GM13977 (cell line): ENCODE results near the gene PFDN6.

Source experiments
- DNase-seq: peaks from one replicate; pipeline ENCODE4 v3.0.0; 2012; ENCODE audit warnings: low spot score
- in situ Hi-C: fragments of 300-500 bp; cut with MboI; formaldehyde crosslinking; loops from one replicate; pipeline ENCODE4 v1.12.0; 2022; ENCODE audit warnings: low sequenced_read_pairs, low pct_unique_long_range_greater_than_20kb, mixed read lengths, inconsistent platforms; ENCODE audit not compliant: unreplicated experiment
- TF ChIP-seq, protein P1 (sequence below): IDR thresholded peaks from 2 replicates; pipeline ENCODE4 v1.5.1; 2012; ENCODE audit warnings: mild to moderate bottlenecking, control low read depth; ENCODE audit not compliant: insufficient read depth; ENCODE audit errors: extremely low read depth, missing control alignments

Gene PFDN6

DNA sequence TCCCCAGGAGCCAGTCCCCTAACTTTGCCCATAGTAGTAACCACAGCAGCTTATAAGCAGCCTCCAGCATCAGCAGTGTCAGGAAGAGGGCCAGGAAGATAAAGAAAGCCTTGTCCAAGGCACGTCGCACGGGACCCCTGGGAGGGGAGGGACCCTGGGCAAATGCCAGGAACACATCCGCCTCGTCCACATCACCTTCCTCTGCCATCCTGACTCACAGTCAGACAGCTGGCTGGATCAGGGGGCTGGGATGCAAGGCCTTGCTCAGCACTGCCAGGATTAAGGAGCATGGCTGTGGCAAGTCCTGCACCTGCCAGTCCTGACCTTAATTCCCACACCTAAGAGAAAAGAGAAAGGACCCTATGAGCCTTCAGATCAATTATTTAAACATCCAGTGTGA lies 39.7 kb downstream of the PFDN6 start:
- TF ChIP-seq, protein P1, sequence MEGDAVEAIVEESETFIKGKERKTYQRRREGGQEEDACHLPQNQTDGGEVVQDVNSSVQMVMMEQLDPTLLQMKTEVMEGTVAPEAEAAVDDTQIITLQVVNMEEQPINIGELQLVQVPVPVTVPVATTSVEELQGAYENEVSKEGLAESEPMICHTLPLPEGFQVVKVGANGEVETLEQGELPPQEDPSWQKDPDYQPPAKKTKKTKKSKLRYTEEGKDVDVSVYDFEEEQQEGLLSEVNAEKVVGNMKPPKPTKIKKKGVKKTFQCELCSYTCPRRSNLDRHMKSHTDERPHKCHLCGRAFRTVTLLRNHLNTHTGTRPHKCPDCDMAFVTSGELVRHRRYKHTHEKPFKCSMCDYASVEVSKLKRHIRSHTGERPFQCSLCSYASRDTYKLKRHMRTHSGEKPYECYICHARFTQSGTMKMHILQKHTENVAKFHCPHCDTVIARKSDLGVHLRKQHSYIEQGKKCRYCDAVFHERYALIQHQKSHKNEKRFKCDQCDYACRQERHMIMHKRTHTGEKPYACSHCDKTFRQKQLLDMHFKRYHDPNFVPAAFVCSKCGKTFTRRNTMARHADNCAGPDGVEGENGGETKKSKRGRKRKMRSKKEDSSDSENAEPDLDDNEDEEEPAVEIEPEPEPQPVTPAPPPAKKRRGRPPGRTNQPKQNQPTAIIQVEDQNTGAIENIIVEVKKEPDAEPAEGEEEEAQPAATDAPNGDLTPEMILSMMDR, result no peak
- peak; percentile 6 for DNase-seq
- in situ Hi-C loops, result no loop called here

DNA sequence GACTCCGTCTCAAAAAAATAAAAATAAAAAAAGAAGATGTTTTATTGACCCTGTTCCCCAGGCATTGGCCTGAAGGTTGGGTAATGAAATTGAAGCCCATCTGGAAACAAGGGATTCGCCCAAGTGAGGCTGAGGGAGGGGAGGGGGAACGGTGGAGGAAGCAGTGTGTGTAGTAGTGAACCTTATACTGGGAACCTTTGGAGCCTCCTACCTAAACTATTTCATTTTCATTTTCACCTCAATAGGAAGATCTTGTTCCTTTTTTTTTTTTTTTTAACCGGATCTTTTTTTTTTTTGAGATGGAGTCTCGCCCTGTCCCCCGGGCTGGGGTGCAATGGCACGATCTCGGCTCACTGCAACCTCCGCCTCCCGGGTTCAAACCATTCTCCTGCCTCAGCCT lies 41.3 kb downstream of the PFDN6 start:
- TF ChIP-seq, protein P1, result no peak
- in situ Hi-C loops, result no loop called here
- no peak for DNase-seq

DNA sequence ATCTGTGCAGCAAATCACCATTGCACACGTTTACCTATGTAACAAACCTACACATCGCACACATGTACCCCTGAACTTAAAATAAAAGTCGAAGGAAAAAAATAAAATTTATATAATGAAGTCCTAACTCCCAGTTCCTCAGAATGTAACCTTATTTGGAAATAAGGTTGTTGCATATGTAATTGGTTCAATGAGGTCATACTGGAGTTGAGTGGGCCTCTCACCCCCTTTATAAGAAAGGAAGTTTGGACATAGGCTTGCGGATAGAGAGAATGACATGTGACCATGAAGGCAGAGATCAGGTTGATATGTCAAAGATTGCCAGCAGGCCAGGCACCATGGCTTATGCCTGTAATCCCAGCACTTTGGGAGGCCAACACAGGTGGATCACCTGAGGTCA lies 44.3 kb downstream of the PFDN6 start:
- no peak for DNase-seq
- in situ Hi-C loops, result no loop called here
- TF ChIP-seq, protein P1, result no peak

DNA sequence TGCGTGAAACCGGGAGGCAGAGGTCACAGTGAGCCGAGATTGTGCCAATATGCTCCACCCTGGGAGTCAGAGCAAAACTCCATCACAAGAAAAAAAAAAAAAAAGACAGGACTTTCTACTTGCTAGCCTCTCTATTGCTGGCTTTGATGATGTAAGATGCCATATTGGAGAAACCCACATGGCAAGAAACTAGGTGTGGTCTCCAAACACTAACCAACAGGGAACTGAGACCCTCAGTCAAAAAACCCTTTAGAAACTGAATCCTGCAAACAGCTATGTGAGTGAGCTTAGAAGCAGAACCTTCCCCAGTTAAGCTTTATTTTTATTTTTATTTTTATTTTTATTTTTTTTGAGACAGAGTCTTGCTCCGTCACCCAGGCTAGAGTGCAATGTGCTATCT lies 46.5 kb downstream of the PFDN6 start:
- TF ChIP-seq, protein P1, result no peak
- DNase-seq, result no peak
- in situ Hi-C loops, result no loop called here

DNA sequence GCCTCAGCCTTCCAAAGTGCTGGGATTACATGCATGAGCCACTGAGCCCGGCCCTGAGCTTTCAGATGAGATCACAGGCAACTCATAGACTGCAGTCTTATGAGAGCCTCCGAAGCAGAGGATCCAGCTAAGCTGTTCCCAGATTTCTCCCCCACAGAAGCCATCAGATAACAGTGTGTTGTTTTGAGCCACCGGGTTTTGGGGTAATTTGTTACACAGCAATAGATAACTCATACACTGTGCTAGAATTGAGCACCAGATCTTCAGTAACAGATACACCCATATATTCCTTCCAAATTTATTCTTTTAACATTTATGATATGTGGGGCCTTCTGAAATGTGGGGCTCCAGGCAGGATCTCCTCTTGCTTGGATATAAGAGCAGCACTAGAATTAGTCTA lies 47.1 kb downstream of the PFDN6 start:
- DNase-seq, result no peak
- in situ Hi-C loops, result no loop called here
- TF ChIP-seq, protein P1, result no peak

DNA sequence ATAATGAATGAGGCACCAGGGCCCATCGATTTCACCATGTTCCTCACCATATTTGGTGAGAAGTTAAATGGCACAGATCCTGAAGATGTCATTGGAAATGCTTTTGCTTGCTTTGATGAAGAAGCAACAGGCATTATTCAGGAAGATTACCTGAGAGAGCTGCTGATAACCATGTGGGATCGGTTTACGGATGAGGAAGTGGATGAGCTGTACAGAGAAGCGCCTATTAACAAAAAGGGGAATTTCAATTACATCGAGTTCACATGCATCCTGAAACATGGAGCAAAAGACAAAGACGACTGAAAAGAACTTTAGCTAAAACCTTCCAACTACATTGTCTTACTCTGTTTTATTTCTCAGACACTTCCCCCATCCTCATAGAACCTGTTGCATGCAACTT lies 49.8 kb downstream of the PFDN6 start:
- TF ChIP-seq, protein P1, result no peak

More for the DNA sequence above, 49.8 kb downstream of the PFDN6 start:
- in situ Hi-C loops, result no loop called here
- no peak for DNase-seq
